DOHH2 (cell line): ENCODE data around the gene PPP2R2B.

Experiments
- H3F3A ChIP-seq: fragments of 200-600 bp; sonication (generic), shearing (Covaris generic); 2 replicates; pipeline ENCODE4 v1.6.0; 2016; ENCODE audit warnings: antibody characterized with exemption, mild to moderate bottlenecking; ENCODE audit not compliant: control insufficient read depth, insufficient read depth
- H3K27ac ChIP-seq: fragments of 200-600 bp; sonication (generic); 2 replicates; pipeline ENCODE4 v1.5.1; 2014; ENCODE audit warnings: low read depth, mild to moderate bottlenecking, low read length, moderate library complexity
- H3K27me3 ChIP-seq: fragments of 200-600 bp; sonication (generic); 2 replicates; pipeline ENCODE4 v1.6.1; 2014; ENCODE audit warnings: mild to moderate bottlenecking, low read length, mixed read lengths; ENCODE audit not compliant: control insufficient read depth
- H3K36me3 ChIP-seq: fragments of 200-600 bp; sonication (generic); 2 replicates; pipeline ENCODE4 v1.6.1; 2014; ENCODE audit warnings: mild to moderate bottlenecking, low read length, moderate library complexity, mixed read lengths; ENCODE audit not compliant: control insufficient read depth
- H3K4me1 ChIP-seq: fragments of 200-600 bp; sonication (generic); 2 replicates; pipeline ENCODE4 v1.6.1; 2014; ENCODE audit warnings: mild to moderate bottlenecking, low read length, mixed read lengths; ENCODE audit not compliant: control insufficient read depth
- H3K4me2 ChIP-seq: fragments of 200-600 bp; sonication (generic); 2 replicates; pipeline ENCODE4 v1.6.0; 2014; ENCODE audit warnings: mild to moderate bottlenecking, low read length, moderate library complexity
- H3K4me3 ChIP-seq: fragments of 200-600 bp; sonication (generic); 2 replicates; pipeline ENCODE4 v1.5.1; 2014; ENCODE audit warnings: mild to moderate bottlenecking, low read length, mixed read lengths
- H3K79me2 ChIP-seq: fragments of 200-600 bp; sonication (generic); 2 replicates; pipeline ENCODE4 v1.6.1; 2014; ENCODE audit warnings: mild to moderate bottlenecking, low read length, mixed read lengths; ENCODE audit not compliant: control insufficient read depth
- H3K9me2 ChIP-seq: fragments of 200-600 bp; sonication (generic); replicated peaks from 2 replicates; pipeline ENCODE4 v1.6.1; 2014; ENCODE audit warnings: mild to moderate bottlenecking, low read length, mixed read lengths; ENCODE audit not compliant: control insufficient read depth
- H3K9me3 ChIP-seq: fragments of 200-600 bp; sonication (generic); 2 replicates; pipeline ENCODE4 v1.6.1; 2014; ENCODE audit warnings: antibody characterized with exemption, low read length, mixed read lengths; ENCODE audit not compliant: control insufficient read depth, insufficient read depth
- H4K20me1 ChIP-seq: fragments of 200-600 bp; sonication (generic); 2 replicates; pipeline ENCODE4 v1.6.0; 2014; ENCODE audit warnings: low read depth, mild to moderate bottlenecking, antibody characterized with exemption, low read length, moderate library complexity; ENCODE audit not compliant: control insufficient read depth, insufficient read depth
- EZH2phosphoT487 ChIP-seq: fragments of 200-600 bp; sonication (generic); IDR thresholded peaks from 2 replicates; pipeline ENCODE4 v1.6.1; 2017; ENCODE audit warnings: borderline replicate concordance, mild to moderate bottlenecking, antibody characterized with exemption, low read length, moderate library complexity, mixed read lengths
- TF ChIP-seq, protein P1 (sequence below): fragments of 200-600 bp; sonication (generic); IDR thresholded peaks from one replicate; pipeline ENCODE4 v1.5.1; 2014; ENCODE audit warnings: antibody characterized with exemption, mild to moderate bottlenecking, low read depth, low read length; ENCODE audit not compliant: poor library complexity, severe bottlenecking

Gene PPP2R2B

DNA sequence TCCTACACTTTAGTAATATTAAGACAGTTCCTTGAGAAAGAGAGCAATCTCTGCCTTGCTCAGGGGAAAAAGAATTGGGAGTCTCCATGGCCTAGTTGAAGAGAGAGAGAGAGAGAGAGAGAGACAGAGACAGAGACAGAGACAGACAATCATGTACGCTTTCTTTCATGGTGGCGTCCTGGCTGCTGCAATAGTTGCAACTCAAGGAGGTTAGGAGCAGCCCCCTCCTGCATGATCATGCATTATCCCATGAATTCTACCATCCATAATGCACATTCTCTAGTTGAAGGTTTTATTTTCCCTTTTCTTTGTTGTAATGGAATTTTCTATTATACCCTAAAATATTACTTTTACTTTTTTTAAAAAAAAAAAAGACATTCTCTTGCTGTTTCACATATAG, 50.7 kb downstream of the PPP2R2B start:
- Histone ChIP-seq H3K79me2 (no peaks in the 10 kb centered on the region), H3K4me2 (no peak overlapping the region), H4K20me1 (no peaks in the 10 kb centered on the region), H3K9me3 (no peaks in the 10 kb centered on the region), H3K4me1 (no peaks in the 10 kb centered on the region), H3K9me2 (no peaks in the 10 kb centered on the region), H3K27me3 (no peaks in the 10 kb centered on the region), H3F3A (no peaks in the 10 kb centered on the region), H3K36me3 (no peaks in the 10 kb centered on the region), H3K27ac (no peak overlapping the region), H3K4me3 (no peak overlapping the region)
- TF ChIP-seq EZH2phosphoT487, result no peak
- TF ChIP-seq, protein P1, sequence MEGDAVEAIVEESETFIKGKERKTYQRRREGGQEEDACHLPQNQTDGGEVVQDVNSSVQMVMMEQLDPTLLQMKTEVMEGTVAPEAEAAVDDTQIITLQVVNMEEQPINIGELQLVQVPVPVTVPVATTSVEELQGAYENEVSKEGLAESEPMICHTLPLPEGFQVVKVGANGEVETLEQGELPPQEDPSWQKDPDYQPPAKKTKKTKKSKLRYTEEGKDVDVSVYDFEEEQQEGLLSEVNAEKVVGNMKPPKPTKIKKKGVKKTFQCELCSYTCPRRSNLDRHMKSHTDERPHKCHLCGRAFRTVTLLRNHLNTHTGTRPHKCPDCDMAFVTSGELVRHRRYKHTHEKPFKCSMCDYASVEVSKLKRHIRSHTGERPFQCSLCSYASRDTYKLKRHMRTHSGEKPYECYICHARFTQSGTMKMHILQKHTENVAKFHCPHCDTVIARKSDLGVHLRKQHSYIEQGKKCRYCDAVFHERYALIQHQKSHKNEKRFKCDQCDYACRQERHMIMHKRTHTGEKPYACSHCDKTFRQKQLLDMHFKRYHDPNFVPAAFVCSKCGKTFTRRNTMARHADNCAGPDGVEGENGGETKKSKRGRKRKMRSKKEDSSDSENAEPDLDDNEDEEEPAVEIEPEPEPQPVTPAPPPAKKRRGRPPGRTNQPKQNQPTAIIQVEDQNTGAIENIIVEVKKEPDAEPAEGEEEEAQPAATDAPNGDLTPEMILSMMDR, result no peak

DNA sequence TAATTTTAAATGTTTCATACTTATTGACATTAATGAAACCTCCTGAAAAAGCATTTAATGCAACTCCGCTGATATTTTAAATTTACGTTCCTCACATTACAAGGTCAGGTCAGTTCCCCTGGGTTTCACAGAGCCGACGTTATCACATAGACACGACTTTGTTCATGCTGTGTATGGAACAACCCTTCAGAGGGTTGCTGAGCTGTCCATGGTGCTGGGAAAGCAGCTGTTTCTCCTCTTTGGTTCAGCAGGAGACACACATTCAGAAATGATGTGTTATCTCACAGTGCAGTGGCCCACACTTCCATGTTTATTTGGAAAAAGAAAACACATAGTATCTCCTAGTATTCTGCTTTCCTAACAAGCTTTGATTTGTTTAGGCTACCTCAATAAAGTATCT, 53.5 kb downstream of the PPP2R2B start:
- no peaks in the 10 kb centered on the region for H3K36me3 ChIP-seq
- TF ChIP-seq EZH2phosphoT487, result no peak
- TF ChIP-seq, protein P1, result no peak

DNA sequence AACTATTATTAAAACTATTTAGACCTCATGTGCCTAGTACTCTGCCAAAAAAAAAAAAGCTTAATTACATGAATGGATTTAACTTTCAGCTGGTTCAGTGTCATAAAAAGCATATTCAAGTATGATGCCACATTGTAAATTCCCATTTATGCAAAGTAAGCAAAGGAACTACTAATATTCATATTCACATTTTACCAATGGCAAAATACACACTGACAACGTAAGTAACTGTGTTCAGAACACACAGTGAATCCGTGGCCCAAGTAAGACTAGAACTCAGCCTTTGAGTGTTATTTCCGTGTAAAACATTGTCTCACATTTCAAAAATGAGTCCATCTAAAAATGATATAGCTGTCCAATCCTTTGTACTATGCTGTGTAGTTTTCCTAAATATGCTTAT, 56.8 kb downstream of the PPP2R2B start:
- no peaks in the 10 kb centered on the region for H4K20me1 ChIP-seq
- H3K4me3 ChIP-seq, result no peak overlapping the region
- no peaks in the 10 kb centered on the region for H3K4me1 ChIP-seq
- no peaks in the 10 kb centered on the region for H3F3A ChIP-seq
- H3K9me3 ChIP-seq, result no peaks in the 10 kb centered on the region
- H3K9me2 ChIP-seq, result no peaks in the 10 kb centered on the region
- TF ChIP-seq EZH2phosphoT487, result no peak
- TF ChIP-seq, protein P1, result no peak
- no peak overlapping the region for H3K27ac ChIP-seq
- no peaks in the 10 kb centered on the region for H3K27me3 ChIP-seq
- no peaks in the 10 kb centered on the region for H3K79me2 ChIP-seq
- no peaks in the 10 kb centered on the region for H3K36me3 ChIP-seq
- no peak overlapping the region for H3K4me2 ChIP-seq

More for the DNA sequence above, 53.5 kb downstream of the PPP2R2B start:
- no peak overlapping the region for H3K4me2 ChIP-seq
- H3K9me2 ChIP-seq, result no peaks in the 10 kb centered on the region
- H3F3A ChIP-seq, result no peaks in the 10 kb centered on the region
- no peak overlapping the region for H3K4me3 ChIP-seq
- no peaks in the 10 kb centered on the region for H3K9me3 ChIP-seq
- no peaks in the 10 kb centered on the region for H3K27me3 ChIP-seq
- no peak overlapping the region for H3K27ac ChIP-seq
- H3K79me2 ChIP-seq, result no peaks in the 10 kb centered on the region
- no peaks in the 10 kb centered on the region for H4K20me1 ChIP-seq
- H3K4me1 ChIP-seq, result no peaks in the 10 kb centered on the region

- Histone ChIP-seq H3K4me3 (no peak overlapping the region), H3K9me2 (no peaks in the 10 kb centered on the region), H3K4me1 (no peaks in the 10 kb centered on the region), H3K27ac (no peak overlapping the region), H3K79me2 (no peaks in the 10 kb centered on the region), H3K4me2 (no peak overlapping the region), H3K27me3 (no peaks in the 10 kb centered on the region), H3F3A (no peaks in the 10 kb centered on the region), H3K9me3 (no peaks in the 10 kb centered on the region), H3K36me3 (no peaks in the 10 kb centered on the region), H4K20me1 (no peaks in the 10 kb centered on the region)
- TF ChIP-seq EZH2phosphoT487, result no peak
- TF ChIP-seq, protein P1, result no peak
Measured at GRCh38 chr5:146820987-146821386, 57.6 kb downstream of the PPP2R2B start.
